Endothelial cell (in vitro differentiated cells): Measurements from ENCODE around the gene ZNF627. TPM values are rescaled to one million over a fixed set of nuclear protein-coding genes. Genes with fewer than 3 reads are reported as not detected.

Source experiments
- DNase-seq: peaks from one replicate; pipeline ENCODE4 v3.0.0; 2021; ENCODE audit warnings: low spot score
- H3K27ac Mint-ChIP-seq: one replicate; pipeline ENCODE4 v1.8.0; 2021; ENCODE audit warnings: mixed read lengths, inconsistent platforms; ENCODE audit not compliant: unreplicated experiment
- H3K27me3 Mint-ChIP-seq: one replicate; pipeline ENCODE4 v1.8.0; 2021; ENCODE audit warnings: mild to moderate bottlenecking, moderate library complexity, mixed read lengths, inconsistent platforms; ENCODE audit not compliant: unreplicated experiment
- H3K36me3 Mint-ChIP-seq: one replicate; pipeline ENCODE4 v1.8.0; 2021; ENCODE audit warnings: mild to moderate bottlenecking, low read depth, mixed read lengths, inconsistent platforms; ENCODE audit not compliant: unreplicated experiment
- H3K4me1 Mint-ChIP-seq: one replicate; pipeline ENCODE4 v1.8.0; 2021; ENCODE audit warnings: mild to moderate bottlenecking, mixed read lengths, inconsistent platforms; ENCODE audit not compliant: unreplicated experiment
- H3K4me3 Mint-ChIP-seq: one replicate; pipeline ENCODE4 v1.8.0; 2021; ENCODE audit warnings: mild to moderate bottlenecking, mixed read lengths, inconsistent platforms; ENCODE audit not compliant: unreplicated experiment
- H3K9me3 Mint-ChIP-seq: one replicate; pipeline ENCODE4 v1.8.0; 2021; ENCODE audit warnings: mixed read lengths, inconsistent platforms; ENCODE audit not compliant: unreplicated experiment
- total RNA-seq: library from RNA; stranded (reverse); fragmentation: NEBNext Ultra II Directional; extraction: Animal tissue kit (Norgen Biotek cat#: 25700); gene quantifications from one replicate; pipeline ENCODE4 v1.2.1, GENCODE V29; 2021; ENCODE audit not compliant: unreplicated experiment
- TF ChIP-seq, protein P1 (sequence below): fragments of 200-600 bp; sonication (generic); IDR thresholded peaks from one replicate; pipeline ENCODE4 v1.5.0; 2021; ENCODE audit warnings: antibody characterized with exemption; ENCODE audit not compliant: unreplicated experiment

Gene ZNF627
- total RNA-seq, 1 donor from 2014 or later: 21.9 TPM

GRCh38 chr19:11652492-11652891 lies 55.2 kb downstream of the ZNF627 start:
- no peak overlapping the region for H3K27ac Mint-ChIP-seq
- H3K4me3 Mint-ChIP-seq: peak overlapping the region; percentile 49
- TF ChIP-seq, protein P1, sequence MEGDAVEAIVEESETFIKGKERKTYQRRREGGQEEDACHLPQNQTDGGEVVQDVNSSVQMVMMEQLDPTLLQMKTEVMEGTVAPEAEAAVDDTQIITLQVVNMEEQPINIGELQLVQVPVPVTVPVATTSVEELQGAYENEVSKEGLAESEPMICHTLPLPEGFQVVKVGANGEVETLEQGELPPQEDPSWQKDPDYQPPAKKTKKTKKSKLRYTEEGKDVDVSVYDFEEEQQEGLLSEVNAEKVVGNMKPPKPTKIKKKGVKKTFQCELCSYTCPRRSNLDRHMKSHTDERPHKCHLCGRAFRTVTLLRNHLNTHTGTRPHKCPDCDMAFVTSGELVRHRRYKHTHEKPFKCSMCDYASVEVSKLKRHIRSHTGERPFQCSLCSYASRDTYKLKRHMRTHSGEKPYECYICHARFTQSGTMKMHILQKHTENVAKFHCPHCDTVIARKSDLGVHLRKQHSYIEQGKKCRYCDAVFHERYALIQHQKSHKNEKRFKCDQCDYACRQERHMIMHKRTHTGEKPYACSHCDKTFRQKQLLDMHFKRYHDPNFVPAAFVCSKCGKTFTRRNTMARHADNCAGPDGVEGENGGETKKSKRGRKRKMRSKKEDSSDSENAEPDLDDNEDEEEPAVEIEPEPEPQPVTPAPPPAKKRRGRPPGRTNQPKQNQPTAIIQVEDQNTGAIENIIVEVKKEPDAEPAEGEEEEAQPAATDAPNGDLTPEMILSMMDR: no peak
- H3K36me3 Mint-ChIP-seq: peaks cover 51% of the 10 kb centered on the region
- DNase-seq: no peak
- peaks cover 2% of the 10 kb centered on the region for H3K27me3 Mint-ChIP-seq
- no peaks in the 10 kb centered on the region for H3K4me1 Mint-ChIP-seq
- H3K9me3 Mint-ChIP-seq: peaks cover 19% of the 10 kb centered on the region

- Mint-ChIP-seq H3K27ac (no peak overlapping the region), H3K27me3 (peaks cover 2% of the 10 kb centered on the region), H3K36me3 (peaks cover 35% of the 10 kb centered on the region), H3K4me3 (no peak overlapping the region), H3K9me3 (peaks cover 17% of the 10 kb centered on the region), H3K4me1 (no peaks in the 10 kb centered on the region)
- DNase-seq: no peak
- TF ChIP-seq, protein P1: no peak
These were observed 59.3 kb downstream of the ZNF627 start for GRCh38 chr19:11656535-11656934.

DNA sequence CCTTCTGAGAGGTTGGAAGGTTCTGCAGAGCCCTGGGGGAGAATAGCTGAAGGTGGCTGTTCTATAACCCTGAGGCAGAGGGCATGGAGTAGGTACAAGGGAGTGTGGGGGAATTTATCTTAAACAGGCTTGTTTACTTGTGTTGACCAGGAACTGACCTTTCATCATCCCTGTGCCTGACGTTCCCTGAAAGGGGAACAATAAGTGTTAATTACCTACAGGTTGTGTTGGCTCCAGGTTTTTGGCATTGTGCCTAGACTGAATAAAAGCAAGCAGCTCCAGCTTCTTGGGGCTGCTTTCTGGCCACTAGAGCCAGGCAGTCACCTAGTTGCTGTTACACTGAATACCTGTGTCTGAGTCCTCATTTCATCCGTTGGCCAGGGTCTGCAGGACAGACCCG lies 60.0 kb downstream of the ZNF627 start:
- Mint-ChIP-seq H3K9me3 (peaks cover 10% of the 10 kb centered on the region), H3K36me3 (peaks cover 32% of the 10 kb centered on the region), H3K4me3 (no peak overlapping the region), H3K27me3 (peaks cover 2% of the 10 kb centered on the region), H3K27ac (no peak overlapping the region), H3K4me1 (no peaks in the 10 kb centered on the region)
- no peak for DNase-seq
- TF ChIP-seq, protein P1: no peak

GRCh38 chr19:11658970-11659369 lies 61.7 kb downstream of the ZNF627 start:
- H3K36me3 Mint-ChIP-seq: peaks cover 33% of the 10 kb centered on the region
- no peak overlapping the region for H3K27ac Mint-ChIP-seq
- DNase-seq: no peak
- TF ChIP-seq, protein P1: no peak
- H3K4me1 Mint-ChIP-seq: no peaks in the 10 kb centered on the region
- H3K4me3 Mint-ChIP-seq: no peak overlapping the region
- H3K9me3 Mint-ChIP-seq: no peaks in the 10 kb centered on the region
- H3K27me3 Mint-ChIP-seq: peaks cover 4% of the 10 kb centered on the region

DNA sequence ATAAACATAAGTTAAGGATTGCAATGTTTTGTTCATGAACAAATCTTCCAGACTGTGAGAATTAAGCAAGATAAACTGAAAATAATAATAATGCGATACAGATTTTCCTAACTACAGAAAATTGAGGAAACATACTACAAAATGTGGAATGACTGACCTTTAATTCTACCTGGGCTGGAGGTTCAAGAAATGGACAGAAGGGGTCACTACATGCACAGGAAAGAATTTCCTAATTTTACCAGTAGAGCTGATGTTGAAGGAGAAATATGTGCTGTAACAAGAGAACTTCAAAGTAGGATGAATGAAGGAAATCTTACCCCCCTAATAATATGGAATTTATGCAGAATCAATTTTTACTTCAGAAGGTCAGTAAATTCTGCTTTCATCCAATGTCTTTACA lies 62.3 kb downstream of the ZNF627 start:
- Mint-ChIP-seq H3K9me3 (no peaks in the 10 kb centered on the region), H3K27me3 (peaks cover 6% of the 10 kb centered on the region), H3K27ac (peak overlapping the region; percentile 3), H3K36me3 (peaks cover 32% of the 10 kb centered on the region), H3K4me3 (no peak overlapping the region), H3K4me1 (no peaks in the 10 kb centered on the region)
- TF ChIP-seq, protein P1: peak; percentile 15
- DNase-seq: no peak
